GM12878 (cell line): Measurements from ENCODE around the gene PPM1G. TPM values are rescaled to one million over a fixed set of nuclear protein-coding genes. Genes with fewer than 3 reads are reported as not detected.
A peak's percentile ranks its signal among the peaks of the same experiment; 100 is the strongest.

Experiments used
- ATAC-seq: fragments of 200-7000 bp; cut with Tn5 transposase; 3 replicates; pipeline ENCODE4 v1.9.1; 2020; ENCODE audit warnings: mild to moderate bottlenecking, moderate library complexity
- BruUV-seq: library from RNA; stranded (reverse); fragments of 400-500 nt; replicated peaks from 2 replicates; lab custom pipeline; 2021; lab: Mats Ljungman, UMichigan
- CTCF ChIA-PET: fragments of 300-600 bp; sonication (Branson Sonifier 250); formaldehyde crosslinking; extraction: SDS; loops from one replicate; lab custom pipeline; 2021; ENCODE audit warnings: inconsistent platforms; lab: Yijun Ruan, JAX
- POLR2A ChIA-PET: fragments of 350-600 bp; formaldehyde crosslinking; extraction: SDS; loops from one replicate; lab custom pipeline; 2021; ENCODE audit warnings: inconsistent platforms; lab: Charles Lee
- RAD21 ChIA-PET: fragments of 300-600 bp; sonication (Branson Sonifier 250); formaldehyde crosslinking; loops from one replicate; lab custom pipeline; 2023; ENCODE audit warnings: antibody characterized with exemption; ENCODE audit not compliant: unreplicated experiment; lab: Charles Lee
- SMC1A ChIA-PET: fragments of 300-600 bp; sonication (Branson Sonifier 250); formaldehyde crosslinking; loops from one replicate; lab custom pipeline; 2023; ENCODE audit not compliant: unreplicated experiment, uncharacterized antibody; lab: Charles Lee
- DNase-seq: peaks from one replicate; pipeline ENCODE4 v3.0.0-alpha.2; 2011; ENCODE audit warnings: low read depth, low spot score
- FAIRE-seq: peaks from 3 replicates; lab custom pipeline; 2011; peaks lifted over from hg19 to GRCh38; lab: Jason Lieb, UNC
- H2AFZ ChIP-seq: 2 replicates; pipeline ENCODE4 v1.6.0; 2011; ENCODE audit warnings: low read depth, low read length, control low read depth; ENCODE audit not compliant: control insufficient read depth
- H3K27ac ChIP-seq: 2 replicates; pipeline ENCODE4 v1.5.1; 2011; ENCODE audit warnings: control low read depth; ENCODE audit not compliant: control insufficient read depth, insufficient read depth
- H3K27me3 ChIP-seq, 2 experiments: replicated peaks in 1 of 2; 2 replicates each; pipeline versions ENCODE4 v1.6.0 to v1.6.1; 2011; ENCODE audit warnings: low read length in 1 of 2; ENCODE audit not compliant: control insufficient read depth in 2 of 2, insufficient read depth in 2 of 2
- H3K36me3 ChIP-seq, 2 experiments: 2 replicates each; pipeline ENCODE4 v1.5.1; 2011; ENCODE audit warnings: low read length in 1 of 2; ENCODE audit not compliant: control insufficient read depth in 2 of 2, insufficient read depth in 2 of 2
- H3K4me1 ChIP-seq: 2 replicates; pipeline ENCODE4 v1.6.1; 2011; ENCODE audit warnings: mild to moderate bottlenecking, low read length, moderate library complexity, mixed read lengths; ENCODE audit not compliant: control insufficient read depth, insufficient read depth
- H3K4me2 ChIP-seq: 2 replicates; pipeline ENCODE4 v1.6.0; 2011; ENCODE audit warnings: control low read depth; ENCODE audit not compliant: control insufficient read depth, insufficient read depth
- H3K4me3 ChIP-seq: fragments of 200-600 bp; sonication (generic); 2 replicates; pipeline ENCODE4 v1.5.1; 2016
- H3K79me2 ChIP-seq: 2 replicates; pipeline ENCODE4 v1.6.0; 2011; ENCODE audit warnings: low read length; ENCODE audit not compliant: control insufficient read depth, insufficient read depth
- H3K9ac ChIP-seq: 2 replicates; pipeline ENCODE4 v1.8.0; 2011; ENCODE audit warnings: low read length, control low read depth, mixed read lengths; ENCODE audit not compliant: control insufficient read depth, insufficient read depth
- H3K9me3 ChIP-seq: replicated peaks from 3 replicates; pipeline ENCODE4 v1.5.1; 2011; ENCODE audit warnings: mild to moderate bottlenecking, low read length; ENCODE audit not compliant: control insufficient read depth, insufficient read depth
- H4K20me1 ChIP-seq: 2 replicates; pipeline ENCODE4 v1.6.0; 2011; ENCODE audit not compliant: control insufficient read depth, insufficient read depth
- BACH1 ChIP-seq: fragments of 450-650 bp; IDR thresholded peaks from 2 replicates; pipeline ENCODE4 v1.6.1; 2017; ENCODE audit warnings: mild to moderate bottlenecking, borderline replicate concordance
- BRCA1 ChIP-seq: IDR thresholded peaks from 2 replicates; pipeline ENCODE4 v1.6.1; 2011; ENCODE audit warnings: low read depth, low read length, improper control_type of control experiment
- CHD4 ChIP-seq: fragments of 200-600 bp; sonication (generic); IDR thresholded peaks from 2 replicates; pipeline ENCODE4 v1.6.1; 2016; ENCODE audit warnings: mild to moderate bottlenecking
- CREB1 ChIP-seq: IDR thresholded peaks from 2 replicates; pipeline ENCODE4 v1.6.1; 2012; ENCODE audit warnings: low read depth, mild to moderate bottlenecking, inconsistent platforms
- ETV6 ChIP-seq, 2 experiments: fragments of 450-650 bp in 1 of 2; IDR thresholded peaks in 1 of 2; conservative IDR thresholded peaks in 1 of 2; 2 replicates each; pipeline ENCODE4 v1.6.1; 2014; ENCODE audit warnings: antibody characterized with exemption in 1 of 2, borderline replicate concordance in 1 of 2, low read depth in 1 of 2, mild to moderate bottlenecking in 1 of 2, moderate library complexity in 1 of 2
- FOXK2 ChIP-seq: fragments of 450-650 bp; IDR thresholded peaks from 2 replicates; pipeline ENCODE4 v1.6.1; 2017; ENCODE audit warnings: mild to moderate bottlenecking, moderate library complexity
- JUNB ChIP-seq: IDR thresholded peaks from 2 replicates; pipeline ENCODE4 v1.6.1; 2016; ENCODE audit warnings: antibody characterized with exemption, mild to moderate bottlenecking
- MEF2B ChIP-seq: fragments of 450-650 bp; IDR thresholded peaks from 2 replicates; pipeline ENCODE4 v1.6.1; 2018; ENCODE audit warnings: mild to moderate bottlenecking, moderate library complexity; ENCODE audit not compliant: partially characterized antibody, poor library complexity, severe bottlenecking
- MYB ChIP-seq: fragments of 150-350 bp; IDR thresholded peaks from 2 replicates; pipeline ENCODE4 v1.6.1; 2014; ENCODE audit warnings: mild to moderate bottlenecking, low read depth, low read length, borderline replicate concordance
- MYC ChIP-seq: IDR thresholded peaks from 2 replicates; pipeline ENCODE4 v1.6.1; 2011; ENCODE audit warnings: mild to moderate bottlenecking, low read length, moderate library complexity, inconsistent platforms; ENCODE audit not compliant: insufficient read depth, insufficient replicate concordance, insufficient read length, severe bottlenecking
- POLR2A ChIP-seq: IDR thresholded peaks from 2 replicates; pipeline ENCODE4 v1.6.1; 2011; ENCODE audit warnings: low read depth, mild to moderate bottlenecking, low read length
- POLR2AphosphoS2 ChIP-seq: IDR thresholded peaks from 2 replicates; pipeline ENCODE4 v1.6.1; 2011; ENCODE audit warnings: low read depth, mild to moderate bottlenecking, low read length, improper control_type of control experiment, moderate library complexity
- RCOR1 ChIP-seq: conservative IDR thresholded peaks from 2 replicates; pipeline ENCODE4 v1.6.1; 2012; ENCODE audit warnings: low read depth, low read length, improper control_type of control experiment
- SIN3A ChIP-seq: IDR thresholded peaks from 2 replicates; pipeline ENCODE4 v1.6.1; 2012; ENCODE audit warnings: low read depth, low read length, improper control_type of control experiment
- SMARCA5 ChIP-seq: fragments of 450-650 bp; IDR thresholded peaks from 2 replicates; pipeline ENCODE4 v1.6.1; 2017; ENCODE audit warnings: mild to moderate bottlenecking
- TCF3 ChIP-seq: IDR thresholded peaks from 2 replicates; pipeline ENCODE4 v1.6.1; 2012; ENCODE audit warnings: low read depth, mild to moderate bottlenecking, low read length, borderline replicate concordance; ENCODE audit not compliant: insufficient read depth
- WGBS: methylation state at CpG from one replicate; pipeline ENCODE4 v1.1.6; 2016; ENCODE audit warnings: low lambda C conversion rate; ENCODE audit not compliant: insufficient replicate concordance, insufficient coverage; ENCODE audit errors: missing lambda C conversion rate; 5-methylcytosine and 5-hydroxymethylcytosine counted together
- in situ Hi-C: fragments of 300-500 bp; cut with MboI; formaldehyde crosslinking; loops from 9 replicates; pipeline ENCODE4 v1.14.3; 2018; ENCODE audit warnings: mixed read lengths
- intact Hi-C: fragments of 100-400 bp; cut with micrococcal nuclease; formaldehyde crosslinking; loops from one replicate; pipeline ENCODE4 v1.14.2; 2022; ENCODE audit not compliant: unreplicated experiment
- polyA plus RNA-seq, 11 experiments: library from polyadenylated mRNA; depleted of rRNA in 4 of 11; unstranded in 6 of 11; stranded (reverse) in 5 of 11; fragments of >200 nt; fragmentation: Nextera tagmentation in 4 of 11; fragmentation: Illumina TruSeq in 1 of 11; extraction: Ambion mirVana in 4 of 11; extraction: Trizol in 1 of 11; gene quantifications; 1 replicate in 1 of 11; 2 replicates in 10 of 11; pipeline versions ENCODE4 v1.2.1 to v1.2.3, GENCODE V29; 2011 to 2016; ENCODE audit warnings: inconsistent platforms in 2 of 11, missing spikeins in 2 of 11, low read depth in 1 of 11
- total RNA-seq, 4 experiments: library from RNA; depleted of rRNA in 3 of 4; stranded (reverse); fragments of >200 nt in 3 of 4; fragmentation: Illumina TruSeq in 1 of 4; extraction: Trizol in 1 of 4; gene quantifications; 2 replicates each; pipeline versions ENCODE4 v1.2.1 to v1.2.3, GENCODE V29; 2013 to 2021
- TF ChIP-seq, protein P1 (sequence below): fragments of 450-650 bp; conservative IDR thresholded peaks from 2 replicates; pipeline ENCODE4 v1.6.1; 2017; ENCODE audit warnings: mild to moderate bottlenecking, moderate library complexity
- TF ChIP-seq, protein P2 (sequence below): fragments of 450-650 bp; formaldehyde crosslinking; IDR thresholded peaks from 2 replicates; pipeline ENCODE4 v1.5.0; 2022; ENCODE audit warnings: mild to moderate bottlenecking, missing genetic modification characterization

PPM1G gene
- total and polyA plus RNA-seq, 10 of the 15 experiments (the other 5 are each of a cell fraction or from before 2014, with no cell fraction given): 68.8 to 171 (median 121) TPM

DNA sequence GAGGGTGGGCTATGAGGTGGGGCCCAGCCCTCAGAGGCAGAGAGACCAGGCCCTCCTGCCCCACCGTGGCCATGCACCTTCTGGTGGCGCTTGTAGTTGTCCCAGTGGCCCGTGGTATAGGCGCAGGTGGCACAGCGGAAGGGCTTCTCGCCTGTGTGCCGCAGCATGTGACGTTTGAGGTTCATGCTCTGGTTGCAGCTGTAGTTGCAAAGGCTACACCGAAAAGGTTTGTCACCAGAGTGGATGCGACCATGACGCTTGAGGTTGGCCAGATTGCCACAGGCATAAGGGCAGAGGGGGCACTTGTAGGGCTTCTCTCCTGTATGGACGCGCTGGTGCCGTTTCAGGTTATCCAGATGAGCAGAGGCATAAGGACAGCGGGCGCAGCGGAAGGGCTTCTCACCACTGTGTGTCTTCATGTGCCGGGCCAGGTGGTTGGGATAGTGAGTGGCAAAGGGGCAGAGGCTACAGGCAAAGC, 31.7 kb downstream of the PPM1G start:
- H3K4me1 ChIP-seq: peaks cover 9% of the 10 kb centered on the region; the same call in 1 of the 2 replicates
- H3K4me3 ChIP-seq: no peak overlapping the region
- peaks cover 20% of the 10 kb centered on the region for H3K79me2 ChIP-seq
- DNase-seq (no peak), ATAC-seq (no peak), FAIRE-seq (no peak)
- no peaks in the 10 kb centered on the region; the same call in 1 of the 2 replicates for H4K20me1 ChIP-seq
- RAD21 ChIA-PET: no interaction called here
- in situ Hi-C loops: no loop called here
- POLR2A ChIA-PET: no interaction called here
- H3K4me2 ChIP-seq: no peak overlapping the region
- no TSS peak for BruUV-seq
- H3K9ac ChIP-seq: no peak overlapping the region
- CTCF ChIA-PET: interaction anchor here (0.8 kb wide), 1 partner anchor 85 kb away, joined by 3 read pairs; no protein-coding TSS in a partner anchor
- 94% methylated on average over 18 of the region's 18 CpGs for WGBS
- peaks cover 32 to 41% of the 10 kb centered on the region in 2 experiments for H3K36me3 ChIP-seq
- H3K9me3 ChIP-seq: no peaks in the 10 kb centered on the region
- H3K27me3 ChIP-seq: no peaks in the 10 kb centered on the region
- SMC1A ChIA-PET: no interaction called here
- intact Hi-C loops: no loop called here
- H3K27ac ChIP-seq: no peak overlapping the region
- no peak overlapping the region for H2AFZ ChIP-seq
- TF ChIP-seq MEF2B: no peak
- TF ChIP-seq RCOR1: no peak
- TF ChIP-seq BRCA1: no peak
- no peak for TF ChIP-seq SMARCA5
- no peak for TF ChIP-seq SIN3A
- TF ChIP-seq POLR2A: peak; percentile 15; the same call in 1 of the 2 replicates
- TF ChIP-seq CREB1: no peak
- no peak for TF ChIP-seq MYC
- TF ChIP-seq TCF3: 0 out of 2 replicates have a peak, but pooled peaks have one; percentile 12
- TF ChIP-seq POLR2AphosphoS2: no peak
- TF ChIP-seq, protein P1, sequence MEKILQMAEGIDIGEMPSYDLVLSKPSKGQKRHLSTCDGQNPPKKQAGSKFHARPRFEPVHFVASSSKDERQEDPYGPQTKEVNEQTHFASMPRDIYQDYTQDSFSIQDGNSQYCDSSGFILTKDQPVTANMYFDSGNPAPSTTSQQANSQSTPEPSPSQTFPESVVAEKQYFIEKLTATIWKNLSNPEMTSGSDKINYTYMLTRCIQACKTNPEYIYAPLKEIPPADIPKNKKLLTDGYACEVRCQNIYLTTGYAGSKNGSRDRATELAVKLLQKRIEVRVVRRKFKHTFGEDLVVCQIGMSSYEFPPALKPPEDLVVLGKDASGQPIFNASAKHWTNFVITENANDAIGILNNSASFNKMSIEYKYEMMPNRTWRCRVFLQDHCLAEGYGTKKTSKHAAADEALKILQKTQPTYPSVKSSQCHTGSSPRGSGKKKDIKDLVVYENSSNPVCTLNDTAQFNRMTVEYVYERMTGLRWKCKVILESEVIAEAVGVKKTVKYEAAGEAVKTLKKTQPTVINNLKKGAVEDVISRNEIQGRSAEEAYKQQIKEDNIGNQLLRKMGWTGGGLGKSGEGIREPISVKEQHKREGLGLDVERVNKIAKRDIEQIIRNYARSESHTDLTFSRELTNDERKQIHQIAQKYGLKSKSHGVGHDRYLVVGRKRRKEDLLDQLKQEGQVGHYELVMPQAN: no peak
- no peak for TF ChIP-seq ETV6 (conservative IDR thresholded peaks at IDR 0.05 in 1 of 2, IDR thresholded peaks at IDR 0.05 in 1 of 2; ENCODE audit: borderline replicate concordance in 1 of 2, low read depth in 1 of 2)
- TF ChIP-seq, protein P2, sequence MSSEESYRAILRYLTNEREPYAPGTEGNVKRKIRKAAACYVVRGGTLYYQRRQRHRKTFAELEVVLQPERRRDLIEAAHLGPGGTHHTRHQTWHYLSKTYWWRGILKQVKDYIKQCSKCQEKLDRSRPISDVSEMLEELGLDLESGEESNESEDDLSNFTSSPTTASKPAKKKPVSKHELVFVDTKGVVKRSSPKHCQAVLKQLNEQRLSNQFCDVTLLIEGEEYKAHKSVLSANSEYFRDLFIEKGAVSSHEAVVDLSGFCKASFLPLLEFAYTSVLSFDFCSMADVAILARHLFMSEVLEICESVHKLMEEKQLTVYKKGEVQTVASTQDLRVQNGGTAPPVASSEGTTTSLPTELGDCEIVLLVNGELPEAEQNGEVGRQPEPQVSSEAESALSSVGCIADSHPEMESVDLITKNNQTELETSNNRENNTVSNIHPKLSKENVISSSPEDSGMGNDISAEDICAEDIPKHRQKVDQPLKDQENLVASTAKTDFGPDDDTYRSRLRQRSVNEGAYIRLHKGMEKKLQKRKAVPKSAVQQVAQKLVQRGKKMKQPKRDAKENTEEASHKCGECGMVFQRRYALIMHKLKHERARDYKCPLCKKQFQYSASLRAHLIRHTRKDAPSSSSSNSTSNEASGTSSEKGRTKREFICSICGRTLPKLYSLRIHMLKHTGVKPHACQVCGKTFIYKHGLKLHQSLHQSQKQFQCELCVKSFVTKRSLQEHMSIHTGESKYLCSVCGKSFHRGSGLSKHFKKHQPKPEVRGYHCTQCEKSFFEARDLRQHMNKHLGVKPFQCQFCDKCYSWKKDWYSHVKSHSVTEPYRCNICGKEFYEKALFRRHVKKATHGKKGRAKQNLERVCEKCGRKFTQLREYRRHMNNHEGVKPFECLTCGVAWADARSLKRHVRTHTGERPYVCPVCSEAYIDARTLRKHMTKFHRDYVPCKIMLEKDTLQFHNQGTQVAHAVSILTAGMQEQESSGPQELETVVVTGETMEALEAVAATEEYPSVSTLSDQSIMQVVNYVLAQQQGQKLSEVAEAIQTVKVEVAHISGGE (CRISPR knock-in tag): no peak
- no peak for TF ChIP-seq FOXK2
- TF ChIP-seq BACH1: no peak
- no peak for TF ChIP-seq JUNB
- TF ChIP-seq MYB: no peak
- no peak for TF ChIP-seq CHD4
